ENCODE data around the gene AOC2.
A peak's percentile ranks its signal among the peaks of the same experiment; 100 is the strongest.

The AOC2 gene

DNA sequence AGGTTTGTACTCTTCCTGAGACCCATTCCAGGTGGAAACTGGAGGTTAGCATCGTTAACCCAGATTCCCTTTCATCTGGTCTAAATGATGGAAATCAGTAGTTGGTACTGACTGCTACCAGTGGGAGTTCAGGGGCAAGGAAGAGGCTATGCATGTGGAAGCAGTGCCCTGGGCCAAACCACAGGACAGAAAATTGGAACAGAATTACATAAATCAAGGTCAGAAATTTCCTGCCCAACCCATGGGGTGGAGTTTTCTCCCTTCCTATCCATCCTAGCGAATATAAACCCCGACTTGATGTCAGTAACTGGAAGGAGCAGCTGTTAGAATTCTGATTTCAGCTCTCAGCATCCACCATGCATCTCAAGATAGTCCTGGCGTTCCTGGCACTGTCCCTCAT, at the start of gene AOC2:
Gene AOC2, plus strand, starts transcription at position 310 of the 400 bp plus-strand sequence. Its CDS starts 47 bp downstream, at position 357.
- no peak for DNase-seq

DNA sequence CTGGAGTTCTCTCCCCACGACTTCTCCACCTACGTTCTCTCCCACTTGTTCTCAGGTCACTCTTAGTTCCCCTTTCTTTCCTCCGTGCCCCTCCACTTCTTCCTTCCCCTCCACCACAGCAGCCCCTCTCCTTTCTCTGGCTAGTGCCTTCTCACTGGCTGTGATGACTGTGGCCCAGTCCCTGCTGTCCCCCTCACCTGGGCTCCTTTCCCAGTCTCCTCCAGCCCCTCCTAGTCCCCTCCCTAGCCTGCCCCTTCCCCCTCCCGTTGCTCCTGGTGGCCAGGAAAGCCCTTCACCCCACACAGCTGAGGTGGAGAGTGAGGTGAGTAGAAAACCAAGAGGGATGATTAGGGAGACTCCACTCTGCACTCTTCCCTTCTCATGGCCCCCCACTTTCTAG, 49.3 kb upstream of the AOC2 start:
- DNase-seq = no peak

GRCh38 chr17:42795465-42795864, 48.9 kb upstream of the AOC2 start:
- no peak for DNase-seq

DNA sequence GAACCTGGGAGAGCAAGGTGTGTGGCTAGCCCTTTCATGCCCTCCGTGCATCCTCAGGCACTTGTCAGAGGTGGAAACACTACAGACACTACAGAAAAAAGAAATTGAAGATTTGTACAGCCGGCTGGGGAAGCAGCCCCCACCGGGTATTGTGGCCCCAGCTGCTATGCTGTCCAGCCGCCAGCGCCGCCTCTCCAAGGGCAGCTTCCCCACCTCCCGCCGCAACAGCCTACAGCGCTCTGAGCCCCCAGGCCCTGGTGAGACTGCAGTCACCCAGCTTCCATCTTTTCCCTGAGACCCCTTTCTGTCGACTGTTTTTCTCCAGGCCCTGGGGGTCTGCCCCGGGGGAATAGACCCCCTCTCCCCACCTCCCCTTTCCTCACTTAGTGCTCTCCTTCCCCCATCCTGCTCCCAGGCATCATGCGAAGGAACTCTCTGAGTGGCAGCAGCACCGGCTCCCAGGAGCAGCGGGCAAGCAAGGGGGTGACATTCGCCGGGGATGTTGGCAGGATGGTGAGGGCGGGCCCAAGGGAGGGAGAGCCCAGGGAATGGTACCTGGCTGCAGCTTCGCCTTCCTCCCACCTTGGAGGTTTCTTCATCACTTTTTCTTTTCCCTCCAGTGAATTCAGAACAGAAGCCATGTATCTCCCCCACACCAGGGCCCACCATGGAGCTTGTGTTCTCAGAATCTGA, 48.2 kb upstream of the AOC2 start:
- DNase-seq = no peak

GRCh38 chr17:42797067-42798007, 47.0 kb upstream of the AOC2 start:
- no peak for DNase-seq

DNA sequence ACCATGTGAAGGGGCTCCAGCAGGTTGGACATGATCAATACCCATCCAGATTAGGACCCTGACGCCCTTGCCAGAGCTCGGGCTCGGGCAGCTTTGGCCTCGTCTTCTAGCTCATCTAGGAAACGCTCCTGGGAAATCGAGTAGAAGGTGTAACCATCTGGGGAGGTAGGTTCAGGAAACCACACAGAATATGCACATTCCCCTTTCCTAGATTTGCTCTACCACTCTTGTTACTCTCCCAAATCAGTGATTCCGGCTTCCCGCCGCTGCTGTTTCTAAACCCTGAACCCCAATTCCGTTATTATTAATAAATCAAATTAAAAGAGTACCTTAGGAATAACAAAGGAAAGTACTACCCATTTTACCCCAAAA, 46.4 kb upstream of the AOC2 start:
- DNase-seq = no peak

GRCh38 chr17:42798383-42799380, 45.7 kb upstream of the AOC2 start, which contains the start of the genes CNTD1 and COA3:
CNTD1 (plus strand) TSS chr17:42798861; CDS start chr17:42799068, 207 bp downstream.
COA3 (minus strand) TSS chr17:42798704; CDS start chr17:42798681, 23 bp downstream.
- DNase-seq = peak; percentile 82 to 87

DNA sequence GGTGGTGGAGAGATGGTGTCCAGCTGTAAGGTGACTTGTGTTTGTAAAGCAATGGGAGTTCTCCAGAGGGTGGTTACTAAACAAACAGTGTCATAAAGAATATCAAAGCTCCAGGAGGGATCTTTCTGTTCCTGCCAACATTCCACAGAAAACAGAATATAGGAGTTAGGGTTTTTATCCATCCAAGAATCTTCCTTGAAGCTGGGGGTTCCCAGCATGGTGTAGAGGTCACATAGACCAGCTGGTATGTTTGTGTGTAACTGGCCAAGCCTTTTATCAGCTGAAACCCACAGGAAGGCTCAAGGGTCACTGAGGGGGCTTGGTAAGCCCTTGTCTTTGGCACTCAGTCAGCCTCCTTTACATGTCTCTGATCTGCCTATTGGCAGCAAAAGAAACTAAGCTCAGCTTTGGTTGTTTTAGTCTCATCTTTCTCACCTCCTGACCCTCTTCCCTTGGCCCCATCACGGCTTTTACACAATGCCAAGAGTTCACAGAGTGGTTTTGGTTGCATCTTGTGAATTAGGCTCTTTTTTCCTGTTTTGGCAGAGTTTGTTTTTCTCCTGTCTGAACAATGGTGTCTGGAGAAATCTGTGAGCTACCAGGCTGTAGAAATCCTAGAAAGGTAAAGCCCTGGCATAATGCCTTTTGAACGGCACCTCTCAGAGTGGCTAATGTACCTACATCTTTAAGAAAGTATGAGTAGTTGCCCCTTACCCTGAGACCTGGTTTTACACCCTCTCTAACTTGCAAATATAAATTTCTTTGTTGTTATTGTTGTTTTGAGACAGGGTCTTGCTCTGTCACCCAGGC, 41.1 kb upstream of the AOC2 start:
- no peak for DNase-seq

GRCh38 chr17:42804918-42805367, 39.4 kb upstream of the AOC2 start:
- no peak for DNase-seq

GRCh38 chr17:42806249-42806648, 38.1 kb upstream of the AOC2 start:
- DNase-seq = no peak

GRCh38 chr17:42809250-42809649, 35.1 kb upstream of the AOC2 start:
- no peak for DNase-seq

GRCh38 chr17:42814633-42815399, 29.6 kb upstream of the AOC2 start:
- DNase-seq = no peak

GRCh38 chr17:42817866-42818265, 26.5 kb upstream of the AOC2 start:
- no peak for DNase-seq

- DNase-seq = no peak
These were observed 26.0 kb upstream of the AOC2 start for GRCh38 chr17:42818379-42818778.

DNA sequence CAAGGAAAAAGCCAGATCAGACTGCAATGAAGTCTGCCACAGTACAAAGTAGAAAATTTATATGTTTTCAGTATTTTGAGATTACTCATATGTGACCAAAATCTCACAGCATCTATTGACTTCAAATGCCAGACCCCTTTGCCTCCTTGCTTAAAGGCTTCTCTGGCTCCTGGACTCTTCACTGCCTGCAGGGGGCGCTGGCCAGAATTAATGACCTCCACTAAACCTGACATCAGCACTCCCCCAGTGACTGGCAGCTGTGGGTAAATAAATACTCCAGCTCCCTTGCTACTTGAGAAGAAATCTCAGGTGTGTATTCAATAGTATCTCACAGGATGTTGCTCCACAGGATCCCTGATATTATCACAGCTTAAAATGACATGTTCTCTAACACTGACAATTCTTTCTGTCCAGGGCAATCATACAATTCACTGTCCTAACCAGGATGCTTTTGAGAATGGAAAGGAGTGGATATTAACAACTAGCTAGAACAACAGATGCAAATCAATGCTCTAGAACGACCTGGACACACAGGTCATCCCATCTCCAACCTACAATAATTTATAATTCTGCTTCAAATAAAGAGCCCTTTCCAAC, 24.3 kb upstream of the AOC2 start:
- peak; percentile 73 to 77 for DNase-seq

GRCh38 chr17:42821176-42821575, 23.2 kb upstream of the AOC2 start:
- no peak for DNase-seq

- DNase-seq = no peak
These were observed 16.9 kb upstream of the AOC2 start for GRCh38 chr17:42827472-42827871.

DNA sequence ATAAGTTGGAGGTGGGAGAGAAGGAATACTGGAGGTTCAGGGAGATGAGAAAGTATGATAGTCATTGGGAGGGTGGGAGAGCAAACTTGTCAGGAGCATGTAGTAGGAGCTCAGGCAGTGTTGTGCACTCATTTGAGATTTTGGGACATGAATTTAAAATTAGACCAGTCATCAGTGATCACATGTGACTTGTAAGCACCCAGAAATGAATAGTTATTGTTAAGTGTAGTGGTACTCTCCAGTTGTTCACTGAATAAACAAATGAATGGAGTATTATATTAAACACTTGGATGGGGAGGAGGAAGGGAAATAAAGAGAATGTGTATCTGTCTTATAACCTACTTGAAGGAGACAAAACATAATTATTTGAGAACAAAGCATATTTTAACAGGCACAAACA, 13.4 kb upstream of the AOC2 start:
- DNase-seq = no peak

DNA sequence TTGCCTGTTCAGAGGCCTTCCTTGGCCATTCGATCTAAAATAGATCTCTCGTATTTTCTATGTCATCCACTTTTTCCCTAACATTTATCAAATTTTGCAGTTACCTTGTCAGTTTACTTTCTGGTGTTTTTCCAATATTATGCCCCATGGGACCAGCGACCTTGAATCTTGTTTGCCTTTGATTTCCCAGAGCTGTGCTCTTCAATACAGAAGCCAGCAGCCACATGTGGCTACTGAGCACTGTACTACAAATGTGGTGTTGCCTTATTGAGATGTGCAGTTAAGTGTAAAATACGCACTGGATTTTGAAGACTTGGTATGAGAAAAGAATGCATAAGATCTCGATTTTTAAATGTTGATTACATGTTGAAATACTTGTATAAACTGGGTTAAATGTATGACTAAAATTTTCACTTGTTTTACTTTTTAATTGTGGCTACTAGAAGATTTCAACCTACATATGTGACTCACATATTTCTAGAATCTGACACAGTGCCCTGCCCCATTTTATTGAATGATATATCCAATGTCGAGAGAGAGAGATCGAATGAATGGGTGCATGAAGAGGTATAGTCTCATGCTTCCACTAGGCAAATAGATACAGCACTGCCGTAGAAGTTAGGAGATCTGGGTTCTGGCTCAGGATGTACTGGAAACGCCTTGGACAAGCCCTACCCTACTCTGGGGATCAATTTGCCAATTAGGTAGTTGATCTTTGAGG, 12.0 kb upstream of the AOC2 start:
- no peak for DNase-seq
